SK-N-SH treated with all-trans-retinoic acid at 6 μM for 48 hours (cell line): Measurements from ENCODE around the gene TEX35.

ENCODE experiments used
- ARNTL ChIP-seq: fragments of 450-650 bp; formaldehyde crosslinking; IDR thresholded peaks from 2 replicates; pipeline ENCODE4 v1.5.0; 2020; ENCODE audit warnings: low read depth, mild to moderate bottlenecking, moderate library complexity, borderline replicate concordance
- BACH2 ChIP-seq: fragments of 250-450 bp; sonication (Bioruptor Pico); IDR thresholded peaks from 2 replicates; pipeline ENCODE4 v1.9.0; 2021; ENCODE audit warnings: mild to moderate bottlenecking, borderline replicate concordance
- PATZ1 ChIP-seq: fragments of 250-450 bp; sonication (Bioruptor Pico); IDR thresholded peaks from 2 replicates; pipeline ENCODE4 v1.8.0; 2020; ENCODE audit warnings: mild to moderate bottlenecking, moderate library complexity, borderline replicate concordance
- POU6F1 ChIP-seq: fragments of 250-450 bp; sonication (Bioruptor Pico); IDR thresholded peaks from 2 replicates; pipeline ENCODE4 v1.8.0; 2021; ENCODE audit warnings: low read depth, mild to moderate bottlenecking, moderate library complexity, borderline replicate concordance
- SNAI2 ChIP-seq: fragments of 250-450 bp; sonication (Bioruptor Pico); IDR thresholded peaks from 2 replicates; pipeline ENCODE4 v1.5.0; 2020; ENCODE audit warnings: mild to moderate bottlenecking, moderate library complexity
- TCF4 ChIP-seq: fragments of 250-450 bp; sonication (Bioruptor Pico); IDR thresholded peaks from 2 replicates; pipeline ENCODE4 v1.8.0; 2021; ENCODE audit warnings: mild to moderate bottlenecking, moderate library complexity, borderline replicate concordance

- no peak for TF ChIP-seq ARNTL (CRISPR knock-in tag)
- TF ChIP-seq BACH2 (CRISPR knock-in tag) = no peak
- TF ChIP-seq PATZ1 = no peak
- TF ChIP-seq SNAI2 = no peak
- TF ChIP-seq TCF4 (CRISPR knock-in tag) = no peak
- TF ChIP-seq POU6F1 = no peak
These were observed 38.4 kb downstream of the TEX35 start for GRCh38 chr1:178551307-178551706.
